ENCODE measurements around the gene AKAP11. TPM values are rescaled to one million over a fixed set of nuclear protein-coding genes. Genes with fewer than 3 reads are reported as not detected.

The AKAP11 gene
- total and polyA plus RNA-seq, 2 of the 13 experiments (the other 11 are each of a cell fraction or from before 2014, with no cell fraction given) = 7.2 to 9.8 TPM

DNA sequence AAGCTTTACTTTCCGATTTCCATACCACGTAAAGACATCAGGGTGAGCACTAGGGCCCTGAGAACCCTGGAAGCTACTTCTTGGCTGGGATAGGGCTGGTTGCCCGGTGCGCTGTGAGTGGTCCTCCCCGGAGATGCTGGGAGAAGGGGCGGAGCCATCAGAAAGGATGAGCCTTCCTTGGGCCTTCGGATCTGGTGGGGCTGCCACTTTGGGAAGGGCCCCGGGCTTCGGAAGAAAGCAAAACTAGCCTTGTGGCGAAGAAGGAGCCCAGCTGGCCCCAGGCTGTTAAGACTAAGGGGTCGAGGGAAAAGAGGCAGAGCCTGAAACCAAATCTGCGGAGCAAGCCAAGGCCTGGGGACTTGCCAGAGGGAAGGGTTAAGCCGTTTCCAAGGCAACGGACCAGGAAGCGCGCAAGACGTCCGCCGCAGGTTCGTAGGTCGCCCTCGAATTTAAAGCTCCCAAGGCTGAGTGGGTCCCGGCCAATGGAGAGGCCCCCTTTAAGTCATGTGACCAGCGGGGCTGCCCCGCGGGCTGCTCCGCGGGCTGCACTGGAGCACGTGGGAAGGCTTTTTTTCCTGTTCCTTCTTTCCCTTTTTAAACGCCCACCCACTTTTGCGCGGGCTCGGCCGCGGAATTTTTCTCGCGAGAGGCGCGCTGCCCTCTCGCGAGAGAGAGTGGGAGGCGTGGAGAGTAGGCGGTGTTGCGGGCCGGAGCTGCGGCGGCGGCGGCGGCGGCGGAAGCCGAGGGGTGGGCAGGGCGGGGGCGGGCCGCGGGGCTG is 426 bp upstream of the AKAP11 start (continued):
- TF ChIP-seq, protein P1, sequence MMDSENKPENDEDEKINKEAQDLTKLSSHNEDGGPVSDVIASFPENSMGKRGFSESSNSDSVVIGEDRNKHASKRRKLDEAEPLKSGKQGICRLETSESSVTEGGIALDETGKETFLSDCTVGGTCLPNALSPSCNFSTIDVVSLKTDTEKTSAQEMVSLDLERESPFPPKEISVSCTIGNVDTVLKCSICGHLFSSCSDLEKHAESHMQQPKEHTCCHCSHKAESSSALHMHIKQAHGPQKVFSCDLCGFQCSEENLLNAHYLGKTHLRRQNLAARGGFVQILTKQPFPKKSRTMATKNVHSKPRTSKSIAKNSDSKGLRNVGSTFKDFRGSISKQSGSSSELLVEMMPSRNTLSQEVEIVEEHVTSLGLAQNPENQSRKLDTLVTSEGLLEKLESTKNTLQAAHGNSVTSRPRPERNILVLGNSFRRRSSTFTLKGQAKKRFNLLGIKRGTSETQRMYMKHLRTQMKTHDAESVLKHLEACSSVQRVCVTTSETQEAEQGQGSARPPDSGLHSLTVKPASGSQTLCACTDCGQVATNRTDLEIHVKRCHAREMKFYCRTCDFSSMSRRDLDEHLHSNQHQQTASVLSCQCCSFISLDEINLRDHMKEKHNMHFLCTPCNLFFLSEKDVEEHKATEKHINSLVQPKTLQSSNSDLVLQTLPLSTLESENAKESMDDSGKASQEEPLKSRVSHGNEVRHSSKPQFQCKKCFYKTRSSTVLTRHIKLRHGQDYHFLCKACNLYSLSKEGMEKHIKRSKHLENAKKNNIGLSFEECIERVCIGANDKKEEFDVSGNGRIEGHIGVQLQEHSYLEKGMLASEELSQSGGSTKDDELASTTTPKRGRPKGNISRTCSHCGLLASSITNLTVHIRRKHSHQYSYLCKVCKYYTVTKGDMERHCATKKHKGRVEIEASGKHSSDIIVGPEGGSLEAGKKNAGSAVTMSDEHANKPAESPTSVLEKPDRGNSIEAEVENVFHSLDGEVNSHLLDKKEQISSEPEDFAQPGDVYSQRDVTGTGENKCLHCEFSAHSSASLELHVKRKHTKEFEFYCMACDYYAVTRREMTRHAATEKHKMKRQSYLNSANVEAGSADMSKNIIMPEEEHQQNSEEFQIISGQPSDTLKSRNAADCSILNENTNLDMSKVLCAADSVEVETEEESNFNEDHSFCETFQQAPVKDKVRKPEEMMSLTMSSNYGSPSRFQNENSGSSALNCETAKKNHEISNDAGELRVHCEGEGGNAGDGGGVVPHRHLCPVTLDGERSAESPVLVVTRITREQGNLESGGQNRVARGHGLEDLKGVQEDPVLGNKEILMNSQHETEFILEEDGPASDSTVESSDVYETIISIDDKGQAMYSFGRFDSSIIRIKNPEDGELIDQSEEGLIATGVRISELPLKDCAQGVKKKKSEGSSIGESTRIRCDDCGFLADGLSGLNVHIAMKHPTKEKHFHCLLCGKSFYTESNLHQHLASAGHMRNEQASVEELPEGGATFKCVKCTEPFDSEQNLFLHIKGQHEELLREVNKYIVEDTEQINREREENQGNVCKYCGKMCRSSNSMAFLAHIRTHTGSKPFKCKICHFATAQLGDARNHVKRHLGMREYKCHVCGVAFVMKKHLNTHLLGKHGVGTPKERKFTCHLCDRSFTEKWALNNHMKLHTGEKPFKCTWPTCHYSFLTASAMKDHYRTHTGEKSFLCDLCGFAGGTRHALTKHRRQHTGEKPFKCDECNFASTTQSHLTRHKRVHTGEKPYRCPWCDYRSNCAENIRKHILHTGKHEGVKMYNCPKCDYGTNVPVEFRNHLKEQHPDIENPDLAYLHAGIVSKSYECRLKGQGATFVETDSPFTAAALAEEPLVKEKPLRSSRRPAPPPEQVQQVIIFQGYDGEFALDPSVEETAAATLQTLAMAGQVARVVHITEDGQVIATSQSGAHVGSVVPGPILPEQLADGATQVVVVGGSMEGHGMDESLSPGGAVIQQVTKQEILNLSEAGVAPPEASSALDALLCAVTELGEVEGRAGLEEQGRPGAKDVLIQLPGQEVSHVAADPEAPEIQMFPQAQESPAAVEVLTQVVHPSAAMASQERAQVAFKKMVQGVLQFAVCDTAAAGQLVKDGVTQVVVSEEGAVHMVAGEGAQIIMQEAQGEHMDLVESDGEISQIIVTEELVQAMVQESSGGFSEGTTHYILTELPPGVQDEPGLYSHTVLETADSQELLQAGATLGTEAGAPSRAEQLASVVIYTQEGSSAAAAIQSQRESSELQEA (CRISPR knock-in tag; IDR thresholded peaks at IDR 0.05; ENCODE audit: not compliant biosample characterization) = peak; percentile 20
- TF ChIP-seq ZNF317 (CRISPR knock-in tag; IDR thresholded peaks at IDR 0.05) (peak; percentile 75; the same call in 1 of the 2 replicates), SMAD9 (CRISPR knock-in tag; IDR thresholded peaks at IDR 0.05) (0 out of 2 replicates have a peak, but pooled peaks have one; percentile 76), MED13 (CRISPR knock-in tag; IDR thresholded peaks at IDR 0.05) (0 out of 2 replicates have a peak, but pooled peaks have one; percentile 73), ZNF878 (CRISPR knock-in tag; IDR thresholded peaks at IDR 0.05) (peak; percentile 98), KMT2A (CRISPR knock-in tag; IDR thresholded peaks at IDR 0.05) (no peak), MTA3 (CRISPR knock-in tag; IDR thresholded peaks at IDR 0.05) (no peak), ZNF549 (CRISPR knock-in tag; IDR thresholded peaks at IDR 0.05) (no peak), TARDBP (CRISPR knock-in tag; IDR thresholded peaks at IDR 0.05) (no peak), FOXC1 (CRISPR knock-in tag; IDR thresholded peaks at IDR 0.05; ENCODE audit: borderline replicate concordance) (peak; percentile 68; the same call in 1 of the 2 replicates), ZFP41 (CRISPR knock-in tag; IDR thresholded peaks at IDR 0.05; ENCODE audit: borderline replicate concordance) (0 out of 2 replicates have a peak, but pooled peaks have one; percentile 34)
- TF ChIP-seq, protein P2, sequence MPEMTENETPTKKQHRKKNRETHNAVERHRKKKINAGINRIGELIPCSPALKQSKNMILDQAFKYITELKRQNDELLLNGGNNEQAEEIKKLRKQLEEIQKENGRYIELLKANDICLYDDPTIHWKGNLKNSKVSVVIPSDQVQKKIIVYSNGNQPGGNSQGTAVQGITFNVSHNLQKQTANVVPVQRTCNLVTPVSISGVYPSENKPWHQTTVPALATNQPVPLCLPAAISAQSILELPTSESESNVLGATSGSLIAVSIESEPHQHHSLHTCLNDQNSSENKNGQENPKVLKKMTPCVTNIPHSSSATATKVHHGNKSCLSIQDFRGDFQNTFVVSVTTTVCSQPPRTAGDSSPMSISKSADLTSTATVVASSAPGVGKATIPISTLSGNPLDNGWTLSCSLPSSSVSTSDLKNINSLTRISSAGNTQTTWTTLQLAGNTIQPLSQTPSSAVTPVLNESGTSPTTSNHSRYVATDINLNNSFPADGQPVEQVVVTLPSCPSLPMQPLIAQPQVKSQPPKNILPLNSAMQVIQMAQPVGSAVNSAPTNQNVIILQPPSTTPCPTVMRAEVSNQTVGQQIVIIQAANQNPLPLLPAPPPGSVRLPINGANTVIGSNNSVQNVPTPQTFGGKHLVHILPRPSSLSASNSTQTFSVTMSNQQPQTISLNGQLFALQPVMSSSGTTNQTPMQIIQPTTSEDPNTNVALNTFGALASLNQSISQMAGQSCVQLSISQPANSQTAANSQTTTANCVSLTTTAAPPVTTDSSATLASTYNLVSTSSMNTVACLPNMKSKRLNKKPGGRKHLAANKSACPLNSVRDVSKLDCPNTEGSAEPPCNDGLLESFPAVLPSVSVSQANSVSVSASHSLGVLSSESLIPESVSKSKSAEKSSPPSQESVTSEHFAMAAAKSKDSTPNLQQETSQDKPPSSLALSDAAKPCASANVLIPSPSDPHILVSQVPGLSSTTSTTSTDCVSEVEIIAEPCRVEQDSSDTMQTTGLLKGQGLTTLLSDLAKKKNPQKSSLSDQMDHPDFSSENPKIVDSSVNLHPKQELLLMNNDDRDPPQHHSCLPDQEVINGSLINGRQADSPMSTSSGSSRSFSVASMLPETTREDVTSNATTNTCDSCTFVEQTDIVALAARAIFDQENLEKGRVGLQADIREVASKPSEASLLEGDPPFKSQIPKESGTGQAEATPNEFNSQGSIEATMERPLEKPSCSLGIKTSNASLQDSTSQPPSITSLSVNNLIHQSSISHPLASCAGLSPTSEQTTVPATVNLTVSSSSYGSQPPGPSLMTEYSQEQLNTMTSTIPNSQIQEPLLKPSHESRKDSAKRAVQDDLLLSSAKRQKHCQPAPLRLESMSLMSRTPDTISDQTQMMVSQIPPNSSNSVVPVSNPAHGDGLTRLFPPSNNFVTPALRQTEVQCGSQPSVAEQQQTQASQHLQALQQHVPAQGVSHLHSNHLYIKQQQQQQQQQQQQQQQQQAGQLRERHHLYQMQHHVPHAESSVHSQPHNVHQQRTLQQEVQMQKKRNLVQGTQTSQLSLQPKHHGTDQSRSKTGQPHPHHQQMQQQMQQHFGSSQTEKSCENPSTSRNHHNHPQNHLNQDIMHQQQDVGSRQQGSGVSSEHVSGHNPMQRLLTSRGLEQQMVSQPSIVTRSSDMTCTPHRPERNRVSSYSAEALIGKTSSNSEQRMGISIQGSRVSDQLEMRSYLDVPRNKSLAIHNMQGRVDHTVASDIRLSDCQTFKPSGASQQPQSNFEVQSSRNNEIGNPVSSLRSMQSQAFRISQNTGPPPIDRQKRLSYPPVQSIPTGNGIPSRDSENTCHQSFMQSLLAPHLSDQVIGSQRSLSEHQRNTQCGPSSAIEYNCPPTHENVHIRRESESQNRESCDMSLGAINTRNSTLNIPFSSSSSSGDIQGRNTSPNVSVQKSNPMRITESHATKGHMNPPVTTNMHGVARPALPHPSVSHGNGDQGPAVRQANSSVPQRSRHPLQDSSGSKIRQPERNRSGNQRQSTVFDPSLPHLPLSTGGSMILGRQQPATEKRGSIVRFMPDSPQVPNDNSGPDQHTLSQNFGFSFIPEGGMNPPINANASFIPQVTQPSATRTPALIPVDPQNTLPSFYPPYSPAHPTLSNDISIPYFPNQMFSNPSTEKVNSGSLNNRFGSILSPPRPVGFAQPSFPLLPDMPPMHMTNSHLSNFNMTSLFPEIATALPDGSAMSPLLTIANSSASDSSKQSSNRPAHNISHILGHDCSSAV (CRISPR knock-in tag; IDR thresholded peaks at IDR 0.05; ENCODE audit: borderline replicate concordance) = no peak
